GM12878 (cell line): Measurements from ENCODE around the gene PARS2.

ENCODE experiments used
- EED ChIP-seq: sonication (generic); IDR thresholded peaks from 2 replicates; pipeline ENCODE4 v1.6.1; 2016; ENCODE audit warnings: antibody characterized with exemption, low read depth
- EZH2 ChIP-seq: IDR thresholded peaks from 2 replicates; pipeline ENCODE4 v1.6.1; 2012; ENCODE audit warnings: low read depth, mild to moderate bottlenecking, control low read depth, inconsistent platforms, low read length, borderline replicate concordance; ENCODE audit not compliant: control insufficient read depth
- PAX8 ChIP-seq: fragments of 450-650 bp; IDR thresholded peaks from 2 replicates; pipeline ENCODE4 v1.6.1; 2017; ENCODE audit warnings: mild to moderate bottlenecking, moderate library complexity
- POLR2AphosphoS5 ChIP-seq: IDR thresholded peaks from 2 replicates; pipeline ENCODE4 v1.6.1; 2011; ENCODE audit warnings: mild to moderate bottlenecking, low read length, inconsistent platforms
- RCOR1 ChIP-seq: conservative IDR thresholded peaks from 2 replicates; pipeline ENCODE4 v1.6.1; 2012; ENCODE audit warnings: low read depth, low read length, improper control_type of control experiment
- ZNF24 ChIP-seq: fragments of 450-650 bp; IDR thresholded peaks from 2 replicates; pipeline ENCODE4 v1.6.1; 2017; ENCODE audit warnings: antibody characterized with exemption, mild to moderate bottlenecking
- TF ChIP-seq, protein P1 (sequence below): IDR thresholded peaks from 2 replicates; pipeline ENCODE4 v1.6.1; 2011; ENCODE audit warnings: borderline replicate concordance, low read depth, mild to moderate bottlenecking, moderate library complexity, low read length; ENCODE audit not compliant: insufficient read depth, poor library complexity, severe bottlenecking

DNA sequence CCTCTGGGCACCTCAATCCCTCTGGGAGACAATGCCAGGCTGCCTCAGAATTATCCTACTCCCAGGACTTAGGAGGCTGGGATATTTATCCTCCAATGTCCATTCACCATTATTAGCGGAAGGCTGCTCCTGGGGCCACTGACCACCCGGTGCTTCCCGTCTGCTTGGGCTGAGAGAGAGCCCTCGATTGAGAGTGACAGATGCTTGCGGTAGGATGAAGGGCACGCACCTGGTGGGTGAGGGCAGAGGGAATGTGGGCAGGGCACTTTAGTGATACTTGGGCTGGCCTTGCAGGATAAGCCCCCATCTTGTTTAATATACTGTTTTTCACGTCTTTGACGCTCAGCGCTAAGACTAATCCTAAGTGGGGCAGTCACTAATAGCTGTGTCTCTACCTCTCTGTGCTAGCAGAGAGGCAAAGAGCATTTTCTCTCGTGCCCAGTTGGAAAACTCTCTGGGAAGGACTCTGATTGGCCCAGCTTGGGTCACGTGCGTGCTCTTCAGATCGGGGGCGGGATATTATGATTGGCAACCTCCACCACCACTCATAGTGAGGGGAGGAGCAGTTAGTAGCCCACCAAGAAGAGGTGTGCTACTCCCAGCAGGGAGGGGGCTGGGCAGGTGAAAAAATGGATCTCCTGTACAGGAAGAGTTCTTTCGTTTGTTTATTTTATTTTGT is 10.6 kb upstream of the PARS2 start:
- TF ChIP-seq RCOR1 (no peak), ZNF24 (no peak), EZH2 (no peak), POLR2AphosphoS5 (no peak), EED (no peak), PAX8 (no peak)
- TF ChIP-seq, protein P1, sequence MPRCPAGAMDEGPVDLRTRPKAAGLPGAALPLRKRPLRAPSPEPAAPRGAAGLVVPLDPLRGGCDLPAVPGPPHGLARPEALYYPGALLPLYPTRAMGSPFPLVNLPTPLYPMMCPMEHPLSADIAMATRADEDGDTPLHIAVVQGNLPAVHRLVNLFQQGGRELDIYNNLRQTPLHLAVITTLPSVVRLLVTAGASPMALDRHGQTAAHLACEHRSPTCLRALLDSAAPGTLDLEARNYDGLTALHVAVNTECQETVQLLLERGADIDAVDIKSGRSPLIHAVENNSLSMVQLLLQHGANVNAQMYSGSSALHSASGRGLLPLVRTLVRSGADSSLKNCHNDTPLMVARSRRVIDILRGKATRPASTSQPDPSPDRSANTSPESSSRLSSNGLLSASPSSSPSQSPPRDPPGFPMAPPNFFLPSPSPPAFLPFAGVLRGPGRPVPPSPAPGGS = no peak
